ENCODE data around the gene CADM2. TPM values are rescaled to one million over a fixed set of nuclear protein-coding genes. Genes with fewer than 3 reads are reported as not detected.
"Not testable (repeated sequence)": the region's sequence is repeated elsewhere in the genome, so short reads cannot be mapped to it uniquely, and the experiment has no call there.

The CADM2 gene
- total and polyA plus RNA-seq, 12 donors, result 0.12 to 3.0 (median 0.62) TPM

GRCh38 chr3:85502148-85502875, 543.5 kb downstream of the CADM2 start:
- intact Hi-C loops (cut with DNase I), result no loop called here
- no peak for ATAC-seq
- Histone ChIP-seq H3K9me3 (no peaks in the 10 kb centered on the region), H3K27ac (no peak overlapping the region), H3K27me3 (no peaks in the 10 kb centered on the region), H3K36me3 (no peaks in the 10 kb centered on the region), H3K4me3 (no peak overlapping the region), H3K4me1 (no peaks in the 10 kb centered on the region)
- 41 to 63% methylated on average over 2 of the region's 2 CpGs for WGBS, 2 donors
- TF ChIP-seq CTCF (IDR thresholded peaks at IDR 0.05), result no peak
- DNase-seq, result no peak

GRCh38 chr3:85504129-85504784, 545.5 kb downstream of the CADM2 start:
- H3K27ac ChIP-seq; H3K4me3 ChIP-seq; H3K4me1 ChIP-seq; H3K36me3 ChIP-seq; H3K27me3 ChIP-seq; ATAC-seq; DNase-seq; intact Hi-C loops (cut with DNase I); H3K9me3 ChIP-seq: not testable (repeated sequence)
- 83 to 88% methylated on average over 31 of the region's 33 CpGs for WGBS, 2 donors

GRCh38 chr3:85504785-85505511, 546.2 kb downstream of the CADM2 start:
- 81 to 90% methylated on average over 30 to 36 of the region's 41 CpGs for WGBS, 2 donors
- H3K27ac ChIP-seq; DNase-seq; H3K36me3 ChIP-seq; H3K4me3 ChIP-seq; H3K9me3 ChIP-seq; H3K4me1 ChIP-seq; ATAC-seq; H3K27me3 ChIP-seq; intact Hi-C loops (cut with DNase I): not testable (repeated sequence)

- H3K27ac ChIP-seq; H3K9me3 ChIP-seq; intact Hi-C loops (cut with DNase I); H3K36me3 ChIP-seq; H3K27me3 ChIP-seq; ATAC-seq; H3K4me3 ChIP-seq; H3K4me1 ChIP-seq; DNase-seq: not testable (repeated sequence)
- WGBS, 2 donors, result 82 to 85% methylated on average over 5 of the region's 5 CpGs
These were observed 548.3 kb downstream of the CADM2 start for GRCh38 chr3:85507052-85507451.

DNA sequence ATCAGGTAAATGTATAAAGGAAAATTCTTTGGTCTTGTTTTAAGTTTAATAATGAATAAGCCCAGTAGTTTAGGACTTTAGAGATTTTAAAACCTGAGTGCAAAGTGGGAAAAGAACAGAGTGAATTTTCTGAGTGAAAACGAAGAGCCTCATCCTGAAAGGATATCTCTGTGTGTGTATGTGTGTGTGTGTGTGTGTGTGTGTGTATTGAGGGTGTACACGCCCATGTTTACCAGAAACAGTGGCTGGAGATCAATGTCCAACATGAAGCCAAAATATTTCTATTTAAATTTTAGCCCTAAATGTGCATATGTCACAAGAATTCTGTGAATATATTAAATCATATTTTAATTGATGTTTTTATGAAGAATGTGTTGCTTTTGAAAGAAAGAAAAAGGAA, 549.9 kb downstream of the CADM2 start:
- intact Hi-C loops (cut with DNase I), result no loop called here
- no peak for ATAC-seq
- Histone ChIP-seq H3K27ac (no peak overlapping the region), H3K36me3 (no peaks in the 10 kb centered on the region), H3K4me1 (no peaks in the 10 kb centered on the region), H3K27me3 (no peaks in the 10 kb centered on the region), H3K4me3 (no peak overlapping the region), H3K9me3 (no peaks in the 10 kb centered on the region)
- no peak for TF ChIP-seq CTCF (IDR thresholded peaks at IDR 0.05)
- DNase-seq, result no peak
- 61 to 68% methylated on average over 2 of the region's 2 CpGs for WGBS, 2 donors
